CD8-positive, alpha-beta memory T cell (primary cell): Measurements from ENCODE around the gene BCR. TPM values are rescaled to one million over a fixed set of nuclear protein-coding genes. Genes with fewer than 3 reads are reported as not detected.

ENCODE experiments used
- CTCF ChIA-PET: fragments of 350-600 bp; sonication (Branson Sonifier 250); formaldehyde crosslinking; loops from one replicate; lab custom pipeline; 2021; ENCODE audit warnings: antibody characterized with exemption; lab: Charles Lee
- POLR2A ChIA-PET: fragments of 350-600 bp; sonication (Branson Sonifier 250); formaldehyde crosslinking; loops from one replicate; lab custom pipeline; 2021; ENCODE audit warnings: antibody characterized with exemption; lab: Charles Lee
- DNase-seq, 5 donors: peaks; one replicate each; pipeline versions ENCODE4 v3.0.0 to v3.0.0-alpha.2; 2020 to 2022; ENCODE audit warnings: mixed read lengths in 1 of 5
- H3K27ac ChIP-seq: one replicate; pipeline ENCODE4 v1.7.0; 2013; ENCODE audit warnings: low read depth, mild to moderate bottlenecking, low read length, moderate library complexity
- H3K27me3 ChIP-seq: 2 replicates; pipeline ENCODE4 v1.7.0; 2013; ENCODE audit warnings: low read length, mild to moderate bottlenecking; ENCODE audit not compliant: insufficient read depth, poor library complexity, severe bottlenecking
- H3K36me3 ChIP-seq: 2 replicates; pipeline ENCODE4 v1.7.0; 2013; ENCODE audit warnings: mild to moderate bottlenecking, low read length, moderate library complexity; ENCODE audit not compliant: insufficient read depth
- H3K4me1 ChIP-seq: 2 replicates; pipeline ENCODE4 v1.7.0; 2013; ENCODE audit warnings: mild to moderate bottlenecking, low read length, moderate library complexity; ENCODE audit not compliant: insufficient read depth
- H3K4me3 ChIP-seq: 2 replicates; pipeline ENCODE4 v1.7.0; 2013; ENCODE audit warnings: mild to moderate bottlenecking, low read length
- H3K9me3 ChIP-seq: 2 replicates; pipeline ENCODE4 v1.7.0; 2013; ENCODE audit warnings: mild to moderate bottlenecking, low read length
- H3K27ac Mint-ChIP-seq, 8 donors: one replicate each; pipeline ENCODE4 v1.8.0; 2020 to 2021; ENCODE audit warnings: mixed read lengths in 8 of 8, mild to moderate bottlenecking in 6 of 8, inconsistent platforms in 3 of 8, moderate library complexity in 3 of 8
- H3K27me3 Mint-ChIP-seq, 2 donors: one replicate each; pipeline ENCODE4 v1.8.0; 2020 to 2021; ENCODE audit warnings: mixed read lengths in 2 of 2, mild to moderate bottlenecking in 1 of 2, moderate library complexity in 1 of 2
- H3K36me3 Mint-ChIP-seq, 3 donors: one replicate each; pipeline ENCODE4 v1.8.0; 2020 to 2021; ENCODE audit warnings: mixed read lengths in 3 of 3, inconsistent platforms in 1 of 3, mild to moderate bottlenecking in 1 of 3
- H3K4me1 Mint-ChIP-seq, 3 donors: one replicate each; pipeline ENCODE4 v1.8.0; 2020 to 2021; ENCODE audit warnings: mixed read lengths in 3 of 3, inconsistent platforms in 1 of 3, mild to moderate bottlenecking in 1 of 3
- H3K4me3 Mint-ChIP-seq, 7 donors: one replicate each; pipeline ENCODE4 v1.8.0; 2020 to 2021; ENCODE audit warnings: mixed read lengths in 7 of 7, mild to moderate bottlenecking in 6 of 7, moderate library complexity in 4 of 7, inconsistent platforms in 2 of 7
- H3K9me3 Mint-ChIP-seq, 5 donors: one replicate each; pipeline ENCODE4 v1.8.0; 2020 to 2022; ENCODE audit warnings: mixed read lengths in 5 of 5, mild to moderate bottlenecking in 3 of 5, moderate library complexity in 2 of 5, inconsistent platforms in 1 of 5
- polyA plus RNA-seq: library from polyadenylated mRNA; unstranded; fragments of 300-500 nt; fragmentation: Illumina TruSeq; gene quantifications from one replicate; pipeline ENCODE4 v1.2.3, GENCODE V29; 2021
- total RNA-seq, 2 experiments: library from RNA; stranded (reverse); gene quantifications; one replicate each; pipeline ENCODE4 v1.2.3, GENCODE V29; 2021

The BCR gene
- total and polyA plus RNA-seq, 3 experiments from 2014 or later = 18.4 to 34.7 (median 33.2) TPM

DNA sequence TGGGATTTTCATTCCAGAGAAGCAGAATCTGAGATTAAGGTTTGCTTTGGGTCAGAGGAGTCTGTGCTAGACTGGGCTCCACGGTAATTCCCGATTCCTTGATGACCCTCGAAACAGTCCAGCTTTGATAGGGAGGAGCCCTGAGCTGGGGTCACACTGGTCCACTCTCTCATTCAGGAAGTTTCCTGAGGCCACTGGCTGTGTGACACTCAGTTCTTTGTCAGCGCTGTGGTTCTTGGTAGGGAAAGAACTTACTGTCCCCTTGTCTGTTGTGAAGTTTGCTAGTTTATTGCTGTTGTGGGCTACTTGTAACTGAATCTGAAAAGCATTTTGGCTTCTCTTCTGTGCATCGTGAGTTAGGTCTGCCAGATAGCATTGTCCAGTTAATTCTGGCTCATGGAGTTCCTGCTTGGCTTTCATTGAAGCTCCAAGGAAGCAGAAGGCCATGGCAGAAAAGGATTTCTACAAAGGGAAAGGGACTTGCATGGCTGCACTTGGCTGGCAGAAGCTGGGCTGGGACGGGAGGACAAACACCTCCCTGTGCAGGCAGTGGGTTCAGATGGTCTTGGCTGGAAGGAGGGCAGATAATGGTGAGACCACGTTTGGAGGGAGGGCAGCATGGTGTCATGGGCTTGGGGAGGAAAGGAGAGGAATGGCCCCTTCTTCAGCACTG, 23.3 kb downstream of the BCR start:
- Mint-ChIP-seq H3K9me3 (no peaks in the 10 kb centered on the region), H3K36me3 (peaks cover 0 to 44% (median 7%) of the 10 kb centered on the region in 3 donors), H3K27me3 (no peaks in the 10 kb centered on the region), H3K4me1 (peaks cover 27 to 50% (median 47%) of the 10 kb centered on the region in 3 donors), H3K27ac (peak overlapping the region in 6 of 8 donors; percentile 42 to 72 (median 60)), H3K4me3 (no peak overlapping the region)
- Histone ChIP-seq H3K9me3 (no peaks in the 10 kb centered on the region), H3K4me1 (peaks cover 2% of the 10 kb centered on the region), H3K4me3 (no peak overlapping the region), H3K27ac (no peak overlapping the region), H3K27me3 (no peaks in the 10 kb centered on the region), H3K36me3 (no peaks in the 10 kb centered on the region)
- ChIA-PET POLR2A (no interaction called here), CTCF (no interaction called here)
- DNase-seq = no peak

DNA sequence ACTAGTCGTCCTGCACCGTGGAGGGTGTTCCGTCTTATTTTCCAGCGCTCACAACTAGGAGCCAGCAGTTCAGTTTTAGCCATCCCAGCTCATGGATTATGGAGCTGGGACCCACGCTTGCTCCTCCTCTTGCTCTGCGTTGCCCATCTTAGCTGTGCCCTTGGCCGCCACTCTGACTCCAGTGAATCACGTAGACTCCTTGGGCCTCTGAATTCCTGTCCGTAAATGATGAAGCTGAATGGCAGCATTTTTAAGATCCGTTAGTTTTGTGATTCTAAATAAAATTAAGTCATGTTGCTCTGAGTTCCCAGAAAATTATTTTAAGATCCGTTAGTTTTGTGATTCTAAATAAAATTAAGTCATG, 23.8 kb downstream of the BCR start:
- H3K27ac Mint-ChIP-seq = peak overlapping the region in 1 of 8 donors; percentile 72
- no peaks in the 10 kb centered on the region for H3K27me3 Mint-ChIP-seq
- Histone ChIP-seq H3K27ac (no peak overlapping the region), H3K27me3 (no peaks in the 10 kb centered on the region), H3K9me3 (no peaks in the 10 kb centered on the region), H3K36me3 (no peaks in the 10 kb centered on the region), H3K4me1 (no peaks in the 10 kb centered on the region), H3K4me3 (no peak overlapping the region)
- peaks cover 29 to 52% (median 47%) of the 10 kb centered on the region in 3 donors for H3K4me1 Mint-ChIP-seq
- H3K9me3 Mint-ChIP-seq = no peaks in the 10 kb centered on the region
- no peak overlapping the region for H3K4me3 Mint-ChIP-seq
- ChIA-PET CTCF (no interaction called here), POLR2A (no interaction called here)
- peaks cover 0 to 43% (median 8%) of the 10 kb centered on the region in 3 donors for H3K36me3 Mint-ChIP-seq
- DNase-seq = no peak

- no peaks in the 10 kb centered on the region for H3K9me3 ChIP-seq
- no peaks in the 10 kb centered on the region for H3K27me3 ChIP-seq
- CTCF ChIA-PET = no interaction called here
- H3K4me3 ChIP-seq = no peak overlapping the region
- no peaks in the 10 kb centered on the region for H3K9me3 Mint-ChIP-seq
- H3K27ac Mint-ChIP-seq = peak overlapping the region in 2 of 8 donors; percentile 21 to 33
- H3K4me1 Mint-ChIP-seq = peaks cover 26 to 47% (median 42%) of the 10 kb centered on the region in 3 donors
- no peaks in the 10 kb centered on the region for H3K27me3 Mint-ChIP-seq
- no peaks in the 10 kb centered on the region for H3K36me3 ChIP-seq
- H3K4me3 Mint-ChIP-seq = no peak overlapping the region
- no peaks in the 10 kb centered on the region for H3K4me1 ChIP-seq
- POLR2A ChIA-PET = no interaction called here
- DNase-seq = no peak
- no peak overlapping the region for H3K27ac ChIP-seq
- peaks cover 0 to 39% (median 8%) of the 10 kb centered on the region in 3 donors for H3K36me3 Mint-ChIP-seq
These were observed 24.3 kb downstream of the BCR start for GRCh38 chr22:23204541-23205157.

DNA sequence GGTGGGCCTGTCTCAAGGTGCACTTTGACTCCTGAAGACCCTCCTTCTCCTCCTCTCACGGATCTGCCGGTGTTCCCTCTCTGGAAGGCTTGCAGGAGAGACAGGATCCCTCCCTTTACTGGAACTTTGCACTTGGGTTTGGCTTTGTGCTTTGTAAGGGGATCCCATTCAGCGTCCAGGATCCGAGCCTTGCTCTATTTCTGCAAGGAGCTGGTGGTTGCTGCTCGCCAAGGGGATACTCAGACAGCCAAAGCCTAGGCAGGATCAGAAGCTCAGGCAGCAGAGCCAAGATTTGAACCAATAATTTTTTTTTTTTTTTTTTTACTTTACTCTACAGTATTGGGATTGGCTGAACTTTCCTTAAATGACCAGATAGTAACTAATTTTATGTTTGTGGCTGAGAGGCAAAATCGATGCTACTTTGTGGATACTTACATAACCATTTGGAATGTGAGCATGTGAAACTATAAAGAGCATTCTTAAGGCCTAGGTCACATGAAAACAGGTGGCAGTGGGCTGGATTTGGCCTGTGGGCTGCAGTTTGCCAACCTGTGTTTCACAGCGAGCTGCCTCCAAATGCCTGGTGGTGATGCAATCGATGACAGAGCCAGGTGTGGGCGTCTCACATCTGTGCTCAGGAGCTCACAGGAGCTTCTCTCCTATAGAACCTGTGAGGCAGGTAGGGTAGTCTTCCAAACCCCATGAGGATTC, 25.2 kb downstream of the BCR start:
- DNase-seq = no peak
- Histone ChIP-seq H3K9me3 (no peaks in the 10 kb centered on the region), H3K4me1 (no peaks in the 10 kb centered on the region), H3K27me3 (no peaks in the 10 kb centered on the region), H3K27ac (no peak overlapping the region), H3K4me3 (no peak overlapping the region), H3K36me3 (no peaks in the 10 kb centered on the region)
- POLR2A ChIA-PET = no interaction called here
- Mint-ChIP-seq H3K4me1 (peaks cover 25 to 45% (median 43%) of the 10 kb centered on the region in 3 donors), H3K9me3 (no peaks in the 10 kb centered on the region), H3K4me3 (peak overlapping the region in 1 of 7 donors; percentile 6), H3K27me3 (no peaks in the 10 kb centered on the region), H3K27ac (peak overlapping the region in 3 of 8 donors; percentile 35 to 62 (median 38)), H3K36me3 (peaks cover 0 to 41% (median 8%) of the 10 kb centered on the region in 3 donors)
- CTCF ChIA-PET = no interaction called here

- peak overlapping the region in 1 of 8 donors; percentile 81 for H3K27ac Mint-ChIP-seq
- POLR2A ChIA-PET = no interaction called here
- no peak for DNase-seq
These were observed 26.6 kb downstream of the BCR start for GRCh38 chr22:23206915-23207314.

DNA sequence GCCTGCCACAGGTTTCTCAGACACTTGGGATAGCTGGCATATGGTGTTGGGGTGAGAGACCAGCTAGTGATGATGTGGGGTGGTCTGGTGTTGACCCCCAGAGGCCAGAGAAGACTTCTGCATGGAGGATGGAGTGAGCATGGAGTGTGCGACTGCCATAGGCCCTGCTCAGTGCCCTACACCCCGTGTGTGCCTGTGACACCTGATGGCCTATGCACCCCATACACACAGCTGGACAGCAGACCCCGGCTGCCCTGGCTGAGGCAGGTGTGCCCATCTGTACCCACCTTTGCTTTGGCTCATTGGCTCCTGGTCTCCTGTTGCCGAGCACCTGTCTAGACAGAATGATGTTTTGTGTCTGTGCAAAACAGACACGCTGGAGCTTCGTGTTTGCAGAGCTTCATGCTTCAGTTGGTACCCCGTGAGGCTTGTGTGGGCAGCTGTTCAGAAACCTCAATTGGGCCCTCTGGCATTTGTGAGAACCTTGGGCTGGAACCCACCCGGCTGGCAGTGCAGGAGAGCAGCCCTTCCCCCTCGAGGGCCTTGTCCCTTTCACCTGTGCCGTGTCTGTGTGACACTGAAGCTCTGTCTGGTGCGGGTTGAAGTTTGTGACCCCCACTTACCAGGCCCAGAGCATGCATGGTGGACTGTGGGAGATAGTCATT, 27.6 kb downstream of the BCR start:
- H3K4me1 Mint-ChIP-seq = peaks cover 28 to 45% (median 40%) of the 10 kb centered on the region in 3 donors
- H3K27ac Mint-ChIP-seq = peak overlapping the region in 2 of 8 donors; percentile 57 to 77
- H3K36me3 ChIP-seq = no peaks in the 10 kb centered on the region
- CTCF ChIA-PET = no interaction called here
- H3K9me3 ChIP-seq = no peaks in the 10 kb centered on the region
- no peaks in the 10 kb centered on the region for H3K27me3 Mint-ChIP-seq
- H3K9me3 Mint-ChIP-seq = no peaks in the 10 kb centered on the region
- no peak overlapping the region for H3K4me3 ChIP-seq
- peaks cover 0 to 36% (median 8%) of the 10 kb centered on the region in 3 donors for H3K36me3 Mint-ChIP-seq
- no peak overlapping the region for H3K27ac ChIP-seq
- peaks cover 4% of the 10 kb centered on the region for H3K4me1 ChIP-seq
- no peak overlapping the region for H3K4me3 Mint-ChIP-seq
- POLR2A ChIA-PET = no interaction called here
- no peak for DNase-seq
- no peaks in the 10 kb centered on the region for H3K27me3 ChIP-seq

More at GRCh38 chr22:23206915-23207314, 26.6 kb downstream of the BCR start:
- Histone ChIP-seq H3K4me3 (no peak overlapping the region), H3K4me1 (peaks cover 4% of the 10 kb centered on the region), H3K9me3 (no peaks in the 10 kb centered on the region), H3K27ac (no peak overlapping the region), H3K36me3 (no peaks in the 10 kb centered on the region), H3K27me3 (no peaks in the 10 kb centered on the region)
- peaks cover 27 to 45% (median 43%) of the 10 kb centered on the region in 3 donors for H3K4me1 Mint-ChIP-seq
- no peaks in the 10 kb centered on the region for H3K27me3 Mint-ChIP-seq
- CTCF ChIA-PET = no interaction called here
- H3K9me3 Mint-ChIP-seq = no peaks in the 10 kb centered on the region
- H3K36me3 Mint-ChIP-seq = peaks cover 0 to 36% (median 8%) of the 10 kb centered on the region in 3 donors
- H3K4me3 Mint-ChIP-seq = no peak overlapping the region

DNA sequence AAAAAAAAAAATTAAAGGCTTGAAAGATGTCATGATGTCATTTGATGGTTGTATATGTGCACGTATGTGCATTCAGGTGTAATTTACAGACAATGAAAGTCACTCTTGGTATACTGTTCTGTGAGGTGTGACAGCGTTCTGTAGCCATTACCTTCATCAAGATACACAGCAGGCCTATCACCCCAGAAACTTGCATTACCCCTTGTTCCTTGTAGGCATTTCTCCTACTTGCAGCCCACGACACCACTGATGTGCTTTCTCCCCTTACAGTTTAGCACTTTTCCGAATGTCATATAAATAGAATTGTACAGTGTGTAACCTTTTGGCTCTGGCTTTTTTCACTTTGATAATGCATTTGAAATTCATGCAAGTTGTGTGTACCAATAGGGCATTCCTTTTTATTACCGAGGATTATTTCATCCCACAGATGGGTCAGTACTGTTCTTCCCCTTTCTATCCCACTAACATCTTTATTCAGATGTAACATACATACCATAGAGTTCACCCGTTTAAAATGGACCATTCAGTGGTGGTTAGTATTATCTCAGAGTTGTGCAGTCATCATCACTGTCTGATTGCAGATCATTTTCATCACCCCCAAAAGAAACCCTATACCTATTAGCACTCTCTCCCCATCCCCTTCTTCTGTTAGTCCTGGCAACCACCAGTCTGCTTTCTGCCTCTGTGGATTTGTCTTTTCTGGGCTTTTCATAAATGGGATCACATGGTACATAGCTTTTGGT, 30.3 kb downstream of the BCR start:
- H3K27ac Mint-ChIP-seq = peak overlapping the region in 1 of 8 donors; percentile 25
- POLR2A ChIA-PET = no interaction called here

More for the DNA sequence above, 30.3 kb downstream of the BCR start:
- H3K27me3 Mint-ChIP-seq = no peaks in the 10 kb centered on the region
- CTCF ChIA-PET = no interaction called here
- Histone ChIP-seq H3K4me1 (peaks cover 26% of the 10 kb centered on the region), H3K4me3 (no peak overlapping the region), H3K36me3 (no peaks in the 10 kb centered on the region), H3K9me3 (no peaks in the 10 kb centered on the region), H3K27ac (no peak overlapping the region), H3K27me3 (no peaks in the 10 kb centered on the region)
- no peaks in the 10 kb centered on the region for H3K9me3 Mint-ChIP-seq
- no peak overlapping the region for H3K4me3 Mint-ChIP-seq
- no peak for DNase-seq
- H3K36me3 Mint-ChIP-seq = peaks cover 0 to 17% (median 7%) of the 10 kb centered on the region in 3 donors
- peaks cover 35 to 61% (median 53%) of the 10 kb centered on the region in 3 donors for H3K4me1 Mint-ChIP-seq
